NCI-H2029 (cell line): ENCODE data around the gene LRRC14B.
"Not testable (repeated sequence)": the region's sequence is repeated elsewhere in the genome, so short reads cannot be mapped to it uniquely, and the experiment has no call there.

ENCODE experiments used
- DNase-seq: peaks from one replicate; lab custom pipeline; 2025; lab: John Stamatoyannopoulos, UW

Gene LRRC14B

GRCh38 chr5:241045-241669, 49.9 kb downstream of the LRRC14B start:
- not testable (repeated sequence) for DNase-seq

GRCh38 chr5:243683-244367, 52.5 kb downstream of the LRRC14B start:
- not testable (repeated sequence) for DNase-seq

- not testable (repeated sequence) for DNase-seq
These were observed 54.4 kb downstream of the LRRC14B start for GRCh38 chr5:245717-246116.
